ENCODE data around the gene PRSS21.
A peak's percentile ranks its signal among the peaks of the same experiment; 100 is the strongest.

Gene PRSS21

DNA sequence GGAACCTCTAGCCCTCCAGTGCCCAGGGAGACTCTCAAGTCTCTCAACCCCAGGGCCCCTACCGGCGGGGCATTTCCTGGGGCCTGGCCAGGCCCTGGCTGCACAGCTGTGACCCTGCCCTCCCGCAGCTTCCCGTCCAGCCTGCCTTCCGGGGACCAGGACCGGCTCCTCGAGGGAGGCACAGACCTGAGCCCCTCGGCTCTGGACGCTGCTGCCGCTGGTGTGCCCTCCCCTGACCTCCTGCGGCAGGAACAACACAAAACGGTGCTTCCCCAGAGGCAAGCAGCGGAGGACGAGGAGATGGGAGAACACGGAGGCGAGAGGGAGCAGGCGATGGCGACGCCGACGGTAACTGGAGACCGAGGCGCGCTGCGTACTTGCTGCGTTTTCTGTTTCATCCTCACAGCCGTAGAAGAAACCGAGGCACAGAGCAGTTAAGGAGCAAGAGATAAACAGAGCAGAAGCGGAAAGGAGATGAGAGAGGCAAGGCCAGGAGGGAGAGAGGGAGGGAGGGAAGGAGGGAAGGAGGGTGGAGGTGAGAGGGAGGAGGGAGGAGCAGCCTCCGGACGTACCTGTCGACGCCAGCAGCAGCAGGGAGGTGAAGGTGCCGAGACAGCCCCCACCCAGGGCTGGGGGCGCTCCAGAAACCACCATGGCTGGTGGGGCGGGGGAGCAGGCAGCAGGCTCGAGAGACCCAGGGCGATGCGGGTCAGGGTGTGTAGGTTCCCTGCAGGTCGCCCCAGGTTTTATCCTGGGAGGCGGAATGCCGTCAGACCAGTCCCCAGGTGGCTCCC lies 40.6 kb downstream of the PRSS21 start, which contains the start of gene PRSS22:
PRSS22 (minus strand) TSS at position 720 of the 794 bp plus-strand sequence; CDS start at position 654, 66 bp downstream.
- TF ChIP-seq POLR2A (IDR thresholded peaks at IDR 0.05; ENCODE audit: low read length) (no peak), GATA1 (IDR thresholded peaks at IDR 0.05; ENCODE audit: low read depth, low read length) (no peak)
- DNase-seq = no peak

DNA sequence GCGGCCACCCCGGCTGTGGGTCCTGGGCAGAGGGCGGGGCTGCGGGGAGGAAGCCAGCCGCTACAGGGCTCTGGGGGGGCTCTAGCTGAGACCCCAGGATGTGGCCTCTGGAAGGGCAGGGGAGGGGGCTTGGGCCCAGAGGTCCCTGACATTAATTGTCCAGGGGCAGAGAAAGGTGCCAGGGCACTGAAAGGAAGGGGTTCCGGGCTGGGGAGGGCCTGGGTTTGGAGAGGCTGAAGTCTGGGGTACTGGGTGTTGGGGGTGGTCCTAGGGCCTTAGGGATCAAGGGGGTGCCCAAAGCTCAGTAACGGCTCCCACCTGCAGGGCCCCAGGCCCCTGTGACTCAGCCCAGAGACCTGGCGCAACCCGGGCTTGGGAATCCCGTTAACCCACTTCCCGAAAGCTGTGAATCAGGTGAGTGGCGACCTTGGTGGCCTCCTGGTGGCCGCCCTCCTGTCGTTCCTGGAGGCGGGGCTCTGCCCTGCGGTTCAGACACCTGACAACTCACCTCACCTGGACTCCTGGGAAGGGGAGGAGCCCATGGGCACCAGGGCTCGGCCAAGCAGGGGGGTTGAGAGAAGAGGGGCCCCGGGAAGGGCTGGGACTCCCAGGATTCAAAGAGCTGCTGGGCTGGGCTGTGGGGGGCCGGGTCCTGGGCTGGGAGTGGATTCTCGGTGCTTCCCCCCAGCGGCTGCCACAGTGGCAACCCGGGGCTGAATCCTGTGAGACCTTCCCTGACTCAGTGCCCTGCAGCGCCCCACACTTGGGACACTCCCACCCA lies 41.4 kb downstream of the PRSS21 start:
- DNase-seq = no peak
- no peak for TF ChIP-seq POLR2A (IDR thresholded peaks at IDR 0.05; ENCODE audit: low read length)

DNA sequence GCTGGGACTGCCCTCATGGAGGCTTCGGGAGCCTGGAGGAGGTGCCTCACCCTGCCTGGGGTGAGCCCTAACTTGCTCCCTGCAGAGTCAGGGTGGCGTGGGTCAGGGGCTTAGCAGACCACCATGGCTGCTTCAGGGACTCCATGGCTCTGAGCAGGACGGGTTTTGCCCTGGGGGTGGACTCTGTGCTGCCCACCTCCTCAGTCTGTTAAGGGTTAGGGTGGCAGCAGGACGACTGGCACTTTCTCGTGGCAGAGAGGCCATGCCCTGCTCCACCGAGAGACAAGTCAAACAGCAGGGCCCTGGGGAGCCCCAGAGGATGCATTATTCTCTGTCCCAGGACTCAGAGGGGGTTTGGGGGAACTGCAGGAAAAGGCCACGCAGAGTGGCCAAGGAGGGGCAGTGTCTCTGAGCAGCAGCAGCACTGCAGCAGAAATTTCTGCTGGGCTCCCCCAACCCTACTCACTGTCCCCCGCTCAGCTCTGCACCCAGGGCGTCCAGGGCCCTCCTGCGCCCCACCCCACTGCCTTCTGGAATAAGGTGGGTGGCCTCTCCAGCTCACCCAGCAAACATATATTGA lies 42.7 kb downstream of the PRSS21 start:
- DNase-seq = no peak
- no peak for TF ChIP-seq GATA1 (IDR thresholded peaks at IDR 0.05; ENCODE audit: low read depth, low read length)
- no peak for TF ChIP-seq POLR2A (IDR thresholded peaks at IDR 0.05; ENCODE audit: low read length)

DNA sequence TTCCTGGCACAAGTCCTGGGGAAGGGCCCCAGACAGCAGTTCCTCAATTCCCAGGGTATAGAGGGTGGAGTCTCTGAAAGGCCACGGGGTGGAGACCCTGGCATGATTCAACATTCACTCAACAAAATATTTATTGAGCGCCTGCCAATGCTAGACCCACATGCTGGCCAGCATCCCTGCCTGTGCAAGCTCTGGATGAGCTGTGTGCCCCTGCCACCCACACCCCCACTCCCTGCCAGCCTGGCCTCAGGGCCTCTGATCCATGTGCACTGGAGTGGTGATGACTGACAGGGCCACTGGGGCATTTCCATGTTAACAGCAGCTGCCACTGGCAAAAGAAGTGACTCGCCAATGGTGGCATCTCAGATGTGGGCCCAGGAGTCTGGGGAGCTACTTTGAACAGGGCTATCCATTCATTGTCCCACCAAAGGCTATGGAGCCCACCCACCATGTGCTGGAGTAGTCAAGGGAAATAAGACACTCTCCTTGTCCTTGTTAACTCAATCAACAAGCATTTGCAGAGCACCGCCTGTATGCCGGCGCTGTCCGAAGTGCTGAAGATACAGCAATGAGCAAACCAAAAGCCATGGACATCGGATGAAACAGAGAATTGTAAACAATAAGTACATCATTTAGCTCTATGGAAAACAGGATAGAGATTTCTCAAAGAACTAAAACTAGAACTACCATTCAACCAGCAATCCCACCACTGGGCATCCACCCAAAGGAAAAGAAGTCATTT lies 44.0 kb downstream of the PRSS21 start:
- TF ChIP-seq GATA1 (IDR thresholded peaks at IDR 0.05; ENCODE audit: low read depth, low read length) = no peak
- no peak for TF ChIP-seq POLR2A (IDR thresholded peaks at IDR 0.05; ENCODE audit: low read length)
- peak in 1 of 2 experiments; percentile 29 for DNase-seq

DNA sequence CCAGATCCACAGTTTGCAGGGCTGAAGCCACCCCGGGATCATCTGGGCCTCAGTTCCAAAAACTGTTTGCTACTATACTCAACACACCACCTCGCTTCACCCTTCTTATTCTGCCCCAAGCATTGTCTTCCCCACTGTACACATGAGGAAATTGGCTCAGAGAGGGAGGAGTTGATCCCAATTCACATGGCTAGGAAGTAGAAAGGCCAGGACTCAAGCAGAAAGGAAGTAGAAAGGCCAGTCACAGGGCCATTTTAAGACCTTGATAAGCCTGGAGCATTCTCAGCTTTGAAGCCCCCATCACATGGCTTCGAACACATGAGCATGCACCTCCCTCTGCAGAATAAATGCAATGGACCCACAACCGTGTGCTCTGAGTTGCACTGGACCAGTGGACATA lies 48.6 kb downstream of the PRSS21 start:
- TF ChIP-seq GATA1 (IDR thresholded peaks at IDR 0.05; ENCODE audit: low read depth, low read length) = no peak
- TF ChIP-seq POLR2A (IDR thresholded peaks at IDR 0.05; ENCODE audit: low read length) = no peak
- DNase-seq = no peak

DNA sequence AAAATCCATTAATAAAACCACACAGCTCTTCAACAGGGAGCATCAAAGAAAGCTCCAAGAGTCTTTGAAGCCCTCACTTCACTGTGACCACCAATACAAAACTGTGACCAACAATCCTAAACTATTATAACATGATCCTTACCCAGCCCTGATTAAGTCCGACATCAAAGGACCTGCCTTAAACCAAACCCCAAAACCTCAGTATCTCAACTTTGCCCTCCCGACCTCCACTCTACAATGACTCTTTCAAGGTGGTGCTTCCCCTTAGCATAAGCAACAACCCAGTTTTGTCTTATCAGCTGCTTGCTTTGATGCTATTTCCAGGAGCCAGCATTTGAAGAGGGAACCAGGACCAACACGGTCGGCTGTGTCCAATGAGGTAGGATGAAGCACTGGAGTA lies 49.4 kb downstream of the PRSS21 start:
- TF ChIP-seq POLR2A (IDR thresholded peaks at IDR 0.05; ENCODE audit: low read length) = no peak
- no peak for TF ChIP-seq GATA1 (IDR thresholded peaks at IDR 0.05; ENCODE audit: low read depth, low read length)

DNA sequence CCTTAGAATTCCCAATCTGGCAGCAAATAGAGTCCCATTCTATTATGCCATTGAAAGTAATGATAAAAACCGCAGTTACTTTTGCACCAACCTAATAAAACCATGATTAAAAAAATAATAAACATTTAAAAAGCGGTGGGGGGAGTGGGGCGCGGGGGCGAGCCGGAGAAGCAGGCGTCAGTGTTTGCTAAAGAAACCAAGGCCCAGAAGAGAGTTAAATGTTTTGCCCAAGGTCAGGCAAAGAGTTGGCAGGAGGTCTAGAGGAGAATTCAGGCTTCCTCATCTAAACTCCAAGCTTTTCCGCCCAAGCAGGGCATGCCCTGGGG lies 50.6 kb downstream of the PRSS21 start:
- no peak for TF ChIP-seq GATA1 (IDR thresholded peaks at IDR 0.05; ENCODE audit: low read depth, low read length)
- no peak for TF ChIP-seq POLR2A (IDR thresholded peaks at IDR 0.05; ENCODE audit: low read length)
- no peak for DNase-seq

More for the DNA sequence above, 49.4 kb downstream of the PRSS21 start:
- DNase-seq = no peak

DNA sequence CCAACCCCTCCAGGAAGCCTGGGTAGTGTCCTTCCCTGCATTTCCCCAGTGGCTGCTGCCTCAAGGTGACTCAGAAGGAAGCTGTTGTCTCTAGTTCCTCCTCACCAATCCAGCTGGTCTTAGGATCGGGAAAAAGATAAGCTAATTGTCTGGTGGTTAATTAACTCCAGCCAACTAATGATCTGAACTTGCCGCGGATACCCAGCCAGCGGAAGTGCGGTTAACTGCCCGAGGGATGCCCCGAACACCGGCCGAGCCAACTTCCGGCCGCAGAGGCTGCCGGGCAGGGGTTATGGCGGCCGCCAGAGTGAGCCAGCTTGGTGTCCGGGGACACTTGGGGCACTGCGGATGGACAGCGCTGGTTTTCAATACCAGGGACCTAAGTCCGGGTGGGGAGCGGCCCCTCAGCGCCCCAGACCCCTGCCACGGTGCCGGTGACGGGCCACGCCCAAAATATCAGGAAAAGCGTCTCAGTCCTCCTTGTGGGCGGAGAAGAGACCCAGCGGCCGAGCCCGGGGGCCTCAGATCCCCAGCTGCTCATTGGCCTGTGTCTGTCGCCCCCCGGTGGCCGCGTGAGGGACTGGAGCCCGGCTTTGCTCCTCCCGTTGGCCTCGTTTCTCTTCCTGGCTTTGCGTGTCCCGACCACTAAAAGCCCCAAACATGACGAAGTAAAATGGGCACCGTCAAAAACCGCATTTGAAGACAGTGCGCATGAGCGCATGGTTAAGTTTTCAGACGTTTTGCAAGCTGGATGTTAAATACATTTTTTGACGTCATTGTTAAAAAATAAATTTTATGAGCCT lies 51.2 kb downstream of the PRSS21 start:
- TF ChIP-seq POLR2A (IDR thresholded peaks at IDR 0.05; ENCODE audit: low read length) = peak; percentile 84
- no peak for TF ChIP-seq GATA1 (IDR thresholded peaks at IDR 0.05; ENCODE audit: low read depth, low read length)
- DNase-seq = peak; percentile 93 to 94
